PC-9 (cell line): ENCODE data around the gene CACNB4. TPM values are rescaled to one million over a fixed set of nuclear protein-coding genes. Genes with fewer than 3 reads are reported as not detected.

Experiments used
- BruUV-seq: library from RNA; stranded (reverse); fragments of 400-500 nt; replicated peaks from 2 replicates; lab custom pipeline; 2021; lab: Mats Ljungman, UMichigan
- CTCF ChIA-PET: fragments of 300-600 bp; sonication (Branson Sonifier 250); formaldehyde crosslinking; loops from one replicate; lab custom pipeline; 2022; ENCODE audit warnings: antibody characterized with exemption; lab: Charles Lee
- POLR2A ChIA-PET: fragments of 300-600 bp; sonication (Branson Sonifier 250); formaldehyde crosslinking; loops from one replicate; lab custom pipeline; 2022; ENCODE audit warnings: antibody characterized with exemption; ENCODE audit not compliant: unreplicated experiment; lab: Charles Lee
- DNase-seq, 2 experiments: peaks; one replicate each; pipeline versions ENCODE4 v3.0.0 to v3.0.0-alpha.2; 2015 to 2022; ENCODE audit warnings: mixed read lengths in 1 of 2
- H2AFZ ChIP-seq: fragments of 200-600 bp; sonication (generic); 2 replicates; pipeline ENCODE4 v1.8.1; 2017; ENCODE audit warnings: antibody characterized with exemption
- H3F3A ChIP-seq: fragments of 200-600 bp; sonication (generic); 2 replicates; pipeline ENCODE4 v1.8.1; 2017; ENCODE audit warnings: antibody characterized with exemption, mild to moderate bottlenecking, low read depth; ENCODE audit not compliant: insufficient read depth
- H3K27ac ChIP-seq: fragments of 200-600 bp; sonication (generic); 2 replicates; pipeline ENCODE4 v1.6.1; 2016; ENCODE audit warnings: mixed run types
- H3K27me3 ChIP-seq: fragments of 200-600 bp; sonication (generic); 2 replicates; pipeline ENCODE4 v1.6.1; 2016; ENCODE audit warnings: low read depth, mixed run types; ENCODE audit not compliant: insufficient read depth
- H3K36me3 ChIP-seq: fragments of 200-600 bp; sonication (generic); 2 replicates; pipeline ENCODE4 v1.6.1; 2016; ENCODE audit warnings: low read depth, mixed run types
- H3K4me1 ChIP-seq: fragments of 200-600 bp; sonication (generic); replicated peaks from 2 replicates; pipeline ENCODE4 v1.6.1; 2016; ENCODE audit warnings: mixed run types; ENCODE audit not compliant: insufficient read depth
- H3K4me2 ChIP-seq: fragments of 200-600 bp; sonication (generic); 2 replicates; pipeline ENCODE4 v1.6.1; 2017; ENCODE audit warnings: mixed run types
- H3K4me3 ChIP-seq: fragments of 200-600 bp; sonication (generic); 2 replicates; pipeline ENCODE4 v1.6.1; 2016; ENCODE audit warnings: mixed run types
- H3K79me2 ChIP-seq: fragments of 200-600 bp; sonication (generic); 2 replicates; pipeline ENCODE4 v1.6.1; 2017; ENCODE audit warnings: low read depth, mixed run types
- H3K9me2 ChIP-seq: fragments of 200-600 bp; sonication (generic); 2 replicates; pipeline ENCODE4 v1.8.1; 2017; ENCODE audit warnings: mild to moderate bottlenecking; ENCODE audit not compliant: insufficient read depth
- H3K9me3 ChIP-seq: fragments of 200-600 bp; sonication (generic); 2 replicates; pipeline ENCODE4 v1.8.1; 2016; ENCODE audit warnings: low read depth; ENCODE audit not compliant: insufficient read depth
- H4K20me1 ChIP-seq: fragments of 200-600 bp; sonication (generic); 2 replicates; pipeline ENCODE4 v1.8.1; 2017; ENCODE audit not compliant: insufficient read depth
- CTCF ChIP-seq: fragments of 200-600 bp; sonication (generic); conservative IDR thresholded peaks from 2 replicates; pipeline ENCODE4 v1.6.1; 2017; ENCODE audit warnings: mixed run types, antibody characterized with exemption, mild to moderate bottlenecking, moderate library complexity
- EZH2 ChIP-seq: fragments of 200-600 bp; sonication (generic); IDR thresholded peaks from 2 replicates; pipeline ENCODE4 v1.8.0; 2017; ENCODE audit warnings: antibody characterized with exemption, low read depth
- intact Hi-C: fragments of 100-400 bp; cut with micrococcal nuclease; formaldehyde crosslinking; loops from one replicate; pipeline ENCODE4 v1.10.0; 2022; ENCODE audit not compliant: unreplicated experiment
- total RNA-seq: library from RNA; stranded (reverse); gene quantifications from 2 replicates; pipeline ENCODE4 v1.2.3, GENCODE V29; 2021

Gene CACNB4
- total RNA-seq, 1 experiment from 2014 or later: 0.98 TPM

DNA sequence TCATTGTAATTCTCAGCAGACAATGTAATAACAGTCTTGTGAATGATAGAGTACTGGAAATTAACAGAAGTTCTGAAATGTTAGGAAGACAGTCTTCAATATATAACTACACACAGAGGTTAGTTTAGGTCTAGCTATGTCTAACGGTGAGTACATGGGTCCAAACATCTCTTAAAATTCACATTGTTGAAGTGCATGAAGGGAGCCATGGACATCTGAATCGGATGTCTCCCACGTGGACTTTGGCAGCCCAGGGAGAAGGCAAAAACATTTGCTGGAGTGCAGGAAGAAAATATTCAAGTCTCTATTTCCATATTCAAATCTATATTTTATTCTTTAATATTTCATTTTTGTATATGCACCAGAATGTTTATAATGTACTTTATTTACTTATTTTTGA, 34.8 kb downstream of the CACNB4 start:
- POLR2A ChIA-PET: interaction anchor here (0.7 kb wide), 1 partner anchor 822 kb away, joined by 5 read pairs; no protein-coding TSS in a partner anchor
- intact Hi-C loops: no loop called here
- no peaks in the 10 kb centered on the region for H3K9me2 ChIP-seq
- DNase-seq: no peak
- no peak overlapping the region for H3K27ac ChIP-seq
- no peaks in the 10 kb centered on the region for H3K4me1 ChIP-seq
- H3K9me3 ChIP-seq: no peaks in the 10 kb centered on the region
- H2AFZ ChIP-seq: no peak overlapping the region
- no peak for TF ChIP-seq EZH2
- no peaks in the 10 kb centered on the region for H4K20me1 ChIP-seq
- H3K4me2 ChIP-seq: no peak overlapping the region
- H3F3A ChIP-seq: no peaks in the 10 kb centered on the region
- no peaks in the 10 kb centered on the region for H3K36me3 ChIP-seq
- BruUV-seq: no TSS peak
- CTCF ChIA-PET: no interaction called here
- no peaks in the 10 kb centered on the region for H3K79me2 ChIP-seq
- no peak overlapping the region for H3K4me3 ChIP-seq
- 0 out of 2 replicates have a peak, but pooled peaks cover 9% of the 10 kb centered on the region for H3K27me3 ChIP-seq

DNA sequence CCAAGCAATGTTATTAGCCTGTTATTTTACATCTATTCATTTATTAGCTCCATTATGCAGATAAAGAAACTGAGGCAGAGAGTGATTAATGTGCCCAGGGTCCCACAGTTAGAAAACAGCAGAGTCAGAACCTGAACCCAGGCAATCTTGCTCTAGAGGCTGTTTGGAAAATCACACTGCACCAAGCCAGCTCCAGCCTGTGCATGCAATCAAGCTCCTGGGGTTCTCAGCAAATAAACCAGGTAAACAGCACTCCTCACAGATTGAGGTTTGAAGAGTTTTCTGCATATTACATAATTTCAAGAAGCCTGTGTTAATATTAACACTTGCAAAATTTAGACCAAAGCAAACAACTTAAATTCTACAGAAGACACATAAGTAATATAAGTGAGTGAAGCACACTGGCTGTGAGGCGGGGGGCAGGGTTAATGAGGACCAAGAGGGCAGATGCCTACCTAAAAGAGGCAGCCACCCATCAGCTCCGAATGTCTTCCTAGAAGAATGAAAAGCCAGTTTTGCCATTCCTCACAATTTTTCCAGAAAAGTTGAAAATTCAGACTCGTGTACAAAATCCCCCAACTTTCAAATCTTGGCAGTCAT, 35.4 kb downstream of the CACNB4 start:
- no peak for TF ChIP-seq EZH2
- no peak for TF ChIP-seq CTCF
- ChIA-PET POLR2A (interaction anchor here (0.7 kb wide), 1 partner anchor 821 kb away, joined by 5 read pairs; no protein-coding TSS in a partner anchor), CTCF (no interaction called here)
- H3K27me3 ChIP-seq: 0 out of 2 replicates have a peak, but pooled peaks cover 9% of the 10 kb centered on the region
- H4K20me1 ChIP-seq: no peaks in the 10 kb centered on the region
- H3K36me3 ChIP-seq: no peaks in the 10 kb centered on the region
- no peak overlapping the region for H3K4me3 ChIP-seq
- no peaks in the 10 kb centered on the region for H3K79me2 ChIP-seq
- H3F3A ChIP-seq: no peaks in the 10 kb centered on the region
- no peak for DNase-seq
- H3K9me3 ChIP-seq: no peaks in the 10 kb centered on the region
- no peaks in the 10 kb centered on the region for H3K4me1 ChIP-seq
- BruUV-seq: no TSS peak
- no peak overlapping the region for H3K27ac ChIP-seq
- intact Hi-C loops: no loop called here
- H2AFZ ChIP-seq: no peak overlapping the region
- H3K9me2 ChIP-seq: no peaks in the 10 kb centered on the region
- H3K4me2 ChIP-seq: no peak overlapping the region

DNA sequence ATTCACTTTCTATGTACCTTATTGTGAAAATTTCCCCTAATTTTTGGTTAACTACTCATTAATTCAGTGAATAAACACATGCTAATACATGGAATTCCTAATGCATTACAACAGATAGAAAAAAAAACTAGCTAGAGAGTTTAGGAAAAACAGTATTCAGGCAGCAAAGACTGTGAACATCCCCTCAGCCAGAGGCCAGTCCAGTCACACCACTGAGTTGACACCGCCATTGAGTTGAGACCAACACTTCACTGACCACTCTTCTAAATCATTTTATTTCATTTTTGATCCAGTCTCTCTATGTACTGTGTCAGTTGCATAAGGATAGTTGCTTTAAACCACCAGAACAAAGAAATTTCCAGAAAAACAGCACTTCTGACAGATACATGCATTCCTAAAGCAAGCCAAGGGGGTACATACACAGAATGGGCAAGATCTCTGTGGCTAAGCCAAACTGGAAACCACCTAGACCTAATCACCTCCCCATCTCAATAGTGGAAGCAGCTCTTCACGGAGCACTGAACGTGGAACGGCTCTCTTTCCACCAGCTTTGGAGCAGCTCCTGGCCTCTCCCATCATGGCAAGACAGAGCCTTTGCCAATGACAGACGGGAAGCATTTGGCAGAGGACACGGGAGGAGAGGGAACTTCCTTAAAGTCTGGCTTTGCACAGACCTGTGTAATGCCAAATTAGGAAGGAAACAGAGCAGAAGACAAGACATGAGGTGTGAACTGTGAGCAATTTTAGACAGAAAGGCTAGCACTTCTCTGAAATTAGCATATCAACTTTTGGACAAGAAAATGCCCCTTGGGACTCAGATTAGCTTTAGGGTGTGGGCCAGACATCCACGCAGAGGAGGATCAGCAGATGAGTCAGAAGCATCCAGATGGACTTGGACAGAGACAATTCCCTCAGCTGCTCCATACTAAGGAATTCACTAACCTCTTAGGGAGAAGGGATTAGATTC, 36.4 kb downstream of the CACNB4 start:
- Histone ChIP-seq H2AFZ (no peak overlapping the region), H3K9me2 (no peaks in the 10 kb centered on the region), H3K4me2 (no peak overlapping the region), H3K79me2 (no peaks in the 10 kb centered on the region), H3K36me3 (no peaks in the 10 kb centered on the region), H3K27ac (no peak overlapping the region), H3K27me3 (0 out of 2 replicates have a peak, but pooled peaks cover 9% of the 10 kb centered on the region), H3K9me3 (no peaks in the 10 kb centered on the region), H3K4me1 (no peaks in the 10 kb centered on the region), H3F3A (no peaks in the 10 kb centered on the region), H4K20me1 (no peaks in the 10 kb centered on the region), H3K4me3 (no peak overlapping the region)
- ChIA-PET CTCF (no interaction called here), POLR2A (no interaction called here)
- BruUV-seq: no TSS peak
- DNase-seq: no peak
- intact Hi-C loops: no loop called here
- TF ChIP-seq CTCF: no peak
- TF ChIP-seq EZH2: no peak
